NAMALWA (cell line): ENCODE data around the gene CLGN.

Experiments
- DNase-seq: peaks from one replicate; pipeline ENCODE4 v3.0.0-alpha.2; 2015; ENCODE audit warnings: low spot score

The CLGN gene

DNA sequence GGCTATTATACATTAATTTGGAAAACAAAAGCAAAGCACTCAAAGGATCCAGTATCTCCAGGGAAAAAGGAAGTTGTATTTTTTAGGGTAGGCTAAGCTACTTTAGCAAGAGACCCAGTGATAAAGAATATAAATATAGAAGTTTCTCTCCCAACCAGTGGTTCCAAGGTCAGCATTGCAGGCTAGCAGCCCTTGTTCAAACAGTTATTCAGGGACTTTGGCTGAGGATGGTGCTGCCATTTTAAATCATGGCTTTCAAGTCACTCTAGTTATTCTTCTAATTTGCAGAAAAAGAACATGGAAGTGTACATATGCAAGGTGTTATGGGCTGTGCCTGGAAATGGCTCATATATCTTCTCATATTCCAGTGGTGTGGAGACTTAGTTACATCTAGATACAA, 44.7 kb downstream of the CLGN start:
- no peak for DNase-seq

DNA sequence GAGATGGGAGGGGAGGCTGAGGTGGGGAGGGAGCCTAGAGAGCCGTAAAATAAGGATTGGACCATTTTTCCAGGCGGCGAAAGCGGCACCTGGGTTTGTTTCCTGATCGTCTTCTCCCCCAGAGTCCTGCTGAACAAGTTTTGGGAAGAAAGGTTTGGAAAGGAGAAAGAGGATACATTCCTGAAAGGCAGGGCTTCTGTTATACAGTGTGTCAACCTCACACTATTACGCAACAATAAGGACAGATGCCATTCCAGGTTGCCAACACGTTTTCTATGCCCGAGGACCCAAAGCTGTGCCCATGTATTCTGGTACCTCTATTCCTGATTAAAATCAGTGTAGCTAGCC, 53.3 kb downstream of the CLGN start:
- no peak for DNase-seq

DNA sequence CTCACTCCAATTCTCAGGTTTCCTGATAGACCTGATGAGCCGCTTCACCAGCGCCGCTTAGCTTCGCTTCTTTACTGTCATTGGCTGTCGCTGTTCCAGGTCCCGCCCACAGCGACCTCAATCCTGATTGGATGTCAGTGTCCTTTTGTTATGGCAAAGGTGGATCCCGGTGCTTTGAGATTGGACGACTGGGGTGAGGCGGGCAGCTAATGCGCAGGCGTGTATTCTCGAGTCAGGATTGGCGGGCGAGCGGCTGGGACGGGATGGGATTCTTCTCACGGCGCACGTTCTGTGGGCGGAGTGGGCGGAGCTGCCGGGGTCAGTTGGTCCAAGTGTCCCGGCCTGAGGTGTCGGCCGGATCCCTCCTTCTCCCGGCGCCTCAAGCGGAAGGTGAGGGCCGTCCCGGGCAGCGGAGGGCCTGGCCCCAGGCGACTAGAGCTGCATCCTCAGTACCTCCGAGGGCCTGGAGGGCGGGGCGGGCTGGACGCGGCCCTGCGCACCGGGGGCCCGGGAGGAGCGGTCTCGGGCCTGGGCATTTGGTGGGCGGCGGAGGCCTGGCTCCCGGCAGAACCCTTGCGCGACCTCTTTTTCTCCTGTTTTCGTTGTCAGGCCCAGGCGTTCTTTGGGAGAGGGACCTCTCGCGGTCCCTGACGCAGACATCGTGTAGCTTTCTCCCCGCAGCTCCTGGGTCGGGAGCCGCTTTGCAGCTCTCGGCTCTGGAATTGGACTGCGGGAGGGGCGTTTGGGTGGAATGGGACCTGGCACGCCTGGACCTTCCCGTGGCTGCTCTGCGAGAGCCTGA, 53.9 kb downstream of the CLGN start, which contains the start of gene SCOC:
SCOC (plus strand) TSS at position 319 of the 802 bp plus-strand sequence. CDS start 5,525 bp downstream, outside the sequence.
- DNase-seq = peak; percentile 96

DNA sequence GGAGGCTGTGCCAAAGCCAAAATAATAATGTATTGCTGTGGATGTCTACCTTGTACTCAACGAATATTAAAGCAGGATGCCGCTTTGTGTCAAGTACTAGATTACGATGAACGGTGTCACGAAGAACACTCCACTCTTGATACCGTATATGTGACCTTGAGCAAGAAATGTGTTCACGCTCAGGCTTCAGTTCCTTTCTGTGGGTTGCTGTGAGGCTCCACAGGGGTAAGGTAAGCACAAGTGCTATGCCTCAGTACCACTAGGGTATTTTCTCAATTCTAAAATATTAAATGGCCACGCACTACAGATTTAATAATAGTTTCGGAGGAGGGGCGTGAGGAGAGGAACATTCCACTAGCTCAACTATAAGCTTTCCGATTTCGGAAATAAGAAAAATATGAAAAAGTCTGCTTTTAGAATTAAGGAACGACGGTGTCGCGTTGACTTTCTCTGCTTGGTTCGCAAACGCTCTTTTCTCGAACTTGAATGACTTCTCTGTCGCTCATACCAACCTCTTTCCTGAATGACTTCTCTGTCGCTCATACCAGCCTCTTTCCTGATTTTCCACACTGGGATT, 54.6 kb downstream of the CLGN start:
- peak; percentile 62 for DNase-seq

DNA sequence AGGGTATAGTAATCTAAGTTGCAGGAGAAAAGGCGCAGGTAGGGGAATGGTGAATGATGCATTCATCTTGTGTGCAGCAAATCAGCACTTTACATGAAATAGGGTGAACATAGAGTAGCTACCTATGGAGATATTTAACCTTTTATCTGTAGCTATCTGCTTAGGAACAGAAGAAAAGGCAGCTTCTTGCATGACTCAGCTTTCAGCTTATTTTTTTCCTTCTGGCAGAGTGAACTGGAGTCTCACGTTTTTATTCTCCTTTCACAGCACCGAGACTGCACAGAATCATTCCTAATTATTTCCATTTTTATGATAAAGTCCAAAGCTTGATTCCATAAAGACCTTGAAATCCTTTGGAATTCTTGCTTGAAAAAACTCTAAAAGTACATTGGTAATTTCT, 58.8 kb downstream of the CLGN start:
- DNase-seq = no peak

DNA sequence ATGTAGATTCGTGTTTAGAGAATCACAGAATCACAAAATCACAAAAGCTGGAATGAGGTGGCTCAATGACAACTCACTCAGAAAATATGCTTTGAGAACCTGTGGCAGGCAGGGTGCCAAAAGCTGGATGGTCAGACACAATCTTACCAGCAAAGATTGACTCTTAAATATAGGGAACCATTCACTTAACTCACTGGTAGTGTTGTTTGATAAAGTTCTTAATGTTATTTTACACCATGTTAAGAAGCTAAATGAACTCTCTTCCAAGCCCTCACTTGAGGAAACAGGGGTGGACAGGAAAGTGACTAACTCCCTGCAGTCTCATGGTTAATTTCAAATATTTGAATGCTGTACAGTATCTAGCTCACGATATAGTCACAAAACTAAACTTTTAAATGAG, 59.7 kb downstream of the CLGN start:
- DNase-seq = no peak

DNA sequence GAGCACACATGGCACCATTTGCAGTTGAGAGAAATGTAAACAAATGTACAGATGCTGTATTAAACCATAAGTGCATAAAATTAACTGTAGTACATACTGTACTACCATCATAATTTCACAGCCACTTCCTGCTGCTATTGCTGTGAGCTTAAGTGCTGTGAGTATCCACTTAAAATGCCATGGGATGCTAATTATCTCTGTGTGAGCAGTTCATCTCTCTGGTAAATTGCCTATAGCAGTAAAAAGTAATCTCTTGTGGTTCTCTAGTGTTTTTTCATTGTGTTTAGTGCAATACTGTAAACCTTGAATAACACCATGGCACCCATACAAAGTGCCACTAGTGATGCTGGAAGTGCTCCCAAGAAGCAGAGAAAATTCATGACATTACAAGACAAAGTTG, 63.9 kb downstream of the CLGN start:
- no peak for DNase-seq

DNA sequence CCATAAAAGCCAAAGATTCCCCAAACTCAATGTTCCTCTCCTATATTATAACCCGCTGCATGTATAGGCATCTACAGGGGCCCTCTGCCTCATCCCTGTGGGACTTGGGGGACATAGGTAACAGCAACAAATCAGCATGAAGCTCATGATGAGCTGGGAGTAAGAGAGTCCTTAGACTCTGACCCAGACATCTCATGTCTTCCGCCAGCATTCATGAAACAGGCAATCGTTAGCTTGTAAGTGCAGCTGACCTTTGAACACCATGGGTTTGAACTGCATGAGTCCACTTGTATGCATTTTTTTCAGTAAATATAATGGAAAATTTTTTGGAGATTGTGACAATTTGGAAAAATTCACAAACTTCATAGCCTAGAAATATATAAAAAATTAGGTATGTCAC, 64.4 kb downstream of the CLGN start:
- no peak for DNase-seq

DNA sequence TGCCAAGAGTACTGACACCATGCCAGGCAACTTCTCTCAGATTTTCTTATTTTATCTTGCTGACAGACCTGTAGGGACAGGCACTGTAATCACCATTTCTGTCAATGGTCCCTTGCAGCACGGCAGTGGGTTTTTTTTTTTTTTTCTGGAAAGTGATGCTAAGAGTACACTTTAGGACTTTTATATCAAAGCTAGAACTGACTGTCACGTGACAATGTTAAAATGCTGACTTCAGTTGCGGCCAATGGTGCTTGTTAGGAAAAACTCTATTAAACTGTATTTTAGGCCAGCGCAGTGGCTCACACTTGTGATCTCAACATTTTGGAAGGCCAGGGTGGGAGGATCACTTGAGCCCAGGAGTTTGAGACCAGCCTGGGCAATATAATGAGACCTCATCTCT, 66.3 kb downstream of the CLGN start:
- no peak for DNase-seq

DNA sequence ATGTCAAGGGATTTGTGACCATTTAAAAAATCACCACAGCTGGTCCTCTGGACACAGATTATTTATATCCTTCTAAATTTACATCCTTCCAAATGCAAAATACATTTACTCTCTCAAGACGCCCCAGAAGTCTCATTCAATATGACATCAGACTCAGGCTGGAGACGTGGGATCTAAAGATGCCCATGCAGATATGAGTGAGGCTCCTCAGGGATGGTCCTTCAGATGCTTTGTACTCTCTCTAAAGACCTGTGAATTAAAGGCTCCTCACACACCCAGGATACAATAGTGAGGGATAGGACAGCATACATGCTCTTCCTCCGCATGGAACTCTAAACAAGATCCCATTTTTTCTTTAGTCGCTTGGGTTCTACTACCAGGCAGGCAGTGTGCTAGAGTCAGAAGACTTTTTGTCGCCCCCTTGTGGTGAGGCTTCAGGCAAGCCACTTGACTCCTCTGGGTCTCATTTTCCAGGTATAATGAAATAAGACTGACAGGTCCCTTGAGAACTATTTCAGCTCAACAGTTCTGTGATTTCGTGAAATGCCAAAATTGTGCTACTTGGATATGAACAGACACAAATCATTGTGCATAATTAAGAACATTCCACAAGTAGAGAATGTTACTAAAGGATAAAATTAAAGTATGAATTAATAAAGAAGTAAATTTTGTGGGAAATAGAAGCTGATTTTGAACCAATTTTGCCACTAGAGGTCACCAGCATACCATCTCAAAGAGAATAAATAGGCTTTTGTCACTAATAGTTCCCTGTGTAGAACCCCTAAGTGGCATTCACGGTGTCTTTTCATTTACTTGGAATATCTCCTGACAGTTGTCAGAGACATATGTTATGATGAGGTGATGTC, 67.7 kb downstream of the CLGN start:
- peak; percentile 91 for DNase-seq

DNA sequence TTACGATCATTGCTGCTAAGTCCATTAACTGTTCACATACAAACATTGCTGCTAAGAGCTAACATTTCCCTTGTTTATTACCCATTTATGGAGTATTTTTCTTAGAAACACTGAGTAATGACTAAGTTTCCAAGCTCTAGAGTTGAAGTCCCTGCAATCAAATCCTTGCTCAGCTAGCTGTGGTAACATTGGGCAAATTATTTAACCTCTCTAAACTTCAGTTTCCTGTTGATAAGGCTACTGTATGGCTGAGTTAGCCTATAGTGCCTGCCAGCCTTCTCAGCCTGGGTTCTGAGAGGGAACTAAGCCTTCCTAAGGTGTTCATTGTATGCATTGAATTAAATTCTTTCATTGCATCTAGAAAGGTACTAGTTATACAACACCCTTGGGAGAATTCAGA, 69.2 kb downstream of the CLGN start:
- DNase-seq = no peak

DNA sequence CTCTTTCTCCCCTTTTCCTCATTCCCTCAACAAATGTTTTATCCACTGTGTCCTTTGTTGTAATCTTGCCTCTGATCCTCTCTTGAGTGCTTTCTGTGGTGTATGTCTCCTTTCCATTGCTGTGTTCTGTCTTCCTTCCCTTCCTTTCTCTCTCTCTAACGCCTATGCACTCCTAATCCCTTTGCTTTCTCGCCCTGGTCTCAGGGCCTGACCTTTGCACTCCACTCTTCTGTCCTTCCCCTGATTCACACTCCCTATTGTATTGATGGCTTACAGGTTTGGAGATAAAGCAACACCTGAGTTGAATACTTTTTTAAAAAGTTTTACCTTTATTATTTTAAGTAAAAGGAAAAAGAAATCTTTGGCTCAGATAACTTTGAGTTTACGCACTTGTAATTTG, 69.6 kb downstream of the CLGN start:
- no peak for DNase-seq

DNA sequence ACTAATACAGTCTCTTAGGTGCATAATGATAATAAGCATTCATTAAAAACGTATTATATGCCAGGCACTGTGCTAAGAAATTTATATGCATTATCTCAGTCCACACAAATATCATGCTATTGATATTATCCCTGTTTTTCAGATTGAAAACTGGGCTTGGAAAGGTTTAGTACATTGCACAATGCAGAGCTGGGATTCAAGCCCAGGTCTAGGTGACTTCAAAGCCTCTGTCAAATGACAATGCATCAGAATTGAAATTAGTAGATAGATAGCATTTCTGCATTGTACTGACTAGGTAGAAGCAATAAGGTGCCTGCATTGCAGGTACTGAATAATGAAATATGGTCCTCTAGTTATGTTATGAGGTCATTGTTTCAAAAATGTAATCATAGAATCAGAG, 72.2 kb downstream of the CLGN start:
- no peak for DNase-seq

DNA sequence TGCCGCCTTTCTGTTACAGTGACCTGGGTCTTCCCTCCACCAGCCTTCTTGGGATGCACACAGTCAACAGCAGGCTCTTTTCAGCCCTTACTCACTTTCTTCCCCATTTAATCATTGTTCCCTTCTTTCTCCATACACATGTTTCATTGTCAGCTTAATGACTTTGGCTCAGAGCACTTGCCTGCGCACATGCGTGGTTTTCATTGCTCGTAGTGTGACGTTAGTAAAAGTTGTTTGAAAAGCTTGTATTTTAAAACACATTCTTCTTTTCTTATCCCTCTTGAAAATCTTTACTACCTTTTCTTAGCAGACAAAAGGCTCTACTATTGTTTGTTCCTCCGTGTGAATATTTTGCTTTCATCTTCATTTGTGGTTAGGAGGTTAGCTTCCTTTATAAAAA, 73.7 kb downstream of the CLGN start:
- no peak for DNase-seq

DNA sequence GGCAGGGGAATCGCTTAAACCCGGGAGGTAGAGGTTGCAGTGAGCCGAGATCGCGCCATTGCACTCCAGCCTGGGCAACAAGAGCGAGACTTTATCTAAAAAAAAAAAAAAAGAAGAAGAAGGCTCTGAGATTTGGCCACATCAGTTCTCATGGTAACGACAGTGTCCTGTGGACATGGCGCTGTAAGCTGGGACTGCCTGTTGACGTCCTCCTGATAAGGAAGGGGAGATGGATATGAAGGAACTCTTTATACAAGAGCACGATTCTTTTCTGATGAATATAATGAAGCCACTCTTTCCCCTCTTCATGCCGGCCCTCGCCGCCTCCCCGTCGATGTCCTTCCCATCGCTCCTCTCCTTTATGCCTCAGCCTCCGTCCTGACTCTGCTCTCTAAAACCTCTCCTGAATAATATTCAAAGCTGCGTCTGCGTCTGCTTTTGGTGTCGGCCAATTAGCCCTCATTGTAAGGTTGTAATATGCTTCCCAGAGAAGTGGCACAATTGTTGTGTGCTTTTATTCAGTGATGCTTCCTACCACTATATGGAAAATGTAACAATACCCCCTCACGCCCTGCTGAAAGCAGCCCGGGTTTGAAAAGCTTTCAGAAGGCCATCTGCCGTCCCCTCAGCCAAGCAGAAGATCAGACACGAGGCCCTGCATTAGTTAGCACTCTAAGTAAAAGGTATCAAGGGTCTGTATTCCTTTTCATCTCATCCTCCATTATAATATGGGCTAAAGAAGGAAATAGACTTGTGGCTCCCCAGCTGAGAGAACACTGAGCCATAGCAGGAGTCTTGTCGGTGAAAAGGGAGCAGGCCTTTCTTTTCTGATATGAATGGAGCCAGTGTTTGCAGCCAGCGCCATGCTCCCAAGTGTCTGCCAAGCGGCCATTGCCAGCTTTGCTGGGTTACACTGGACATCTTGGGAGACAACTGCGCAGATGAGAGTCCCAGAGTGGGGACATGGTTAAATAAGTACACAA, 76.1 kb downstream of the CLGN start:
- DNase-seq = no peak

DNA sequence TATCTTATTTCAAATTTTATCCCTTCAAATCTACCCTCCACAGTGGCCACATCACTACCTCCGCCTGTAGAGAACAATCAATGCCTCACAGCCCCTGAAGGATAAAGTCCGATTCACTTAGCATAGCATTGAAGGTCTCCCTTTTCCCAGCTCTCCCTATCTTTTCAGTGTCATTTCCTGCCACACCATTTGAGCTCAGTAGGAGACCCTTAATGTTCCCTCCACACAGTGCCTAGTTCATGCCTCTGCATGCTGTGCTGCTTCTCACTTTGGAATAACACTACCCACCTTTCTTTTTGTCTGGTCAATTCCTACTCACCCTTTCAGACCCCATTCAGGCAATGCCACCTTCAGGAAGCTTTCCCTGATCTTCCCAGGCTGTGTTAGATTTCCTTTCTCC, 77.6 kb downstream of the CLGN start:
- DNase-seq = no peak

DNA sequence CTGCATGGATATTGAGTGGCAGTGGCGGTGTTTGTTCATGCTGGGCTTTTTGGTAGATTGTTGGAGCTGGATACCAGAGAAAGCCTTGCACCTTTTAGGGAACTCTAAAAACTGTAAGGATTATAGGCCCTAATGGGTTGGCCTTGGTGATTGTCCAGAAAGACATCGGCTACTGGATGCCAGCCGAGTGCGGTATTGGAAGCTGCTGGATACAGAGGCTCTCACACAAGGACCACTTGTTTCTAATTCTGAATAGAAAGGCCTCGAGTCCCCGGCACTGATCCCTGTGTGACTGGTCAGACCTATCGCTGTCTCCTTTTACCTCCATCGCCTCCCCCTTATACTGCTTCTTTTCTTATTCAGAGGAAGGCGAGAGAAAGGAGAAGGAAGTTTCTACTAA, 81.3 kb downstream of the CLGN start:
- no peak for DNase-seq

DNA sequence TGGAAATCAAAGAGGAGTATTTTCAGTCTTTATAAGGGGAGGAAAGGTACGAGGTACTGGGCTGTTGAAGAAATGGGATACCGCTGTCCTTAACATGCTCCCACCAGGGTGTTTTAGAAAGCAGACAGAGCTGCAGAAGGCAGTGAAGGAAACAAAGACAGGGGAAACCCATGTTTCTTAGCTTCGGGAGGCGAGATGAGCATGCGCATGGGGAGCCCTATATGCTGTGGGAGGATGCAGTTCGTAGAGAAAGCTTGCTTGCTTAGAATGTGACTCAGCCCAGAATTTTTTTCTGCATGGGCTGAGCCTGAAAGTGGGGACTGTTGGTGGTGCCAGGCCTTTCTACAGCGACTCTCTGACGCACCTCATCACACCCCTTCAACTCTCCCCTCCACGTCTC, 82.8 kb downstream of the CLGN start:
- no peak for DNase-seq

DNA sequence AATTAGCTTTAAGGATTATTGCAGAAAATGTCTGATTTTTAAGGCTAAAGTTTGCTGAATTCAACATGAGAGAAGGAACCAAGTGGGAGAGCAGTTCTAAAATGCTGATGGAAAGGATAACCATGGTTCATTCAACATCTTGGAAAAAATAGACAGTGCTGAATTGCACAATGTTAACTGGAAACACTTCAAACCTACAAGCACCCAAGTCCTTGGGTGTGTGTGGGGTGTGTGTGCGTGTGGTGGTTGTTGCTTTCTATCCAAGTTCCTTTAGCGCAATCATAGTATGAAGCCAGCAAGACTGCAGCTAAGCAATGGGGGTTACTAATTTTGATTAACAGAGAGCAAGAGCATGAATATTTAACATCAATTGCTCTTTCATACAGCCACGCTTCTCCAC, 83.3 kb downstream of the CLGN start:
- DNase-seq = no peak

DNA sequence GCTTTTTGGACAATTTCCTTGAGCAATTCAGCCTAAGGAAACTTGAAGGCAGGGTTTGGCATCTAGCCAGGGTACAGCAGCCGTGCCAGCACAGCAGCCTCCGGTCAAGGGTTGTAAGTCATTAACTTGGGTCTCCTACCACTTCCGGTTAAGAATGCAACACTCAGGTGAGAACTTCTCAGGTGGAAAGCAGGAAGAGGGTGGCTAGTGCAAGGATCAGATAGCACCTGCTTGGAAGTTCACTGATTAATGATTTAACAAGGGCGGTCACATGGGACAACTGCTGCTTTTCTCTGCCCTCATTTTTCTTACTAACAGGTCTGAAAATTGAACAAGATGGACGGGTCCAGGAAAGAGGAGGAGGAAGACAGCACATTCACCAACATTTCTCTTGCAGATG, 84.1 kb downstream of the CLGN start:
- no peak for DNase-seq

DNA sequence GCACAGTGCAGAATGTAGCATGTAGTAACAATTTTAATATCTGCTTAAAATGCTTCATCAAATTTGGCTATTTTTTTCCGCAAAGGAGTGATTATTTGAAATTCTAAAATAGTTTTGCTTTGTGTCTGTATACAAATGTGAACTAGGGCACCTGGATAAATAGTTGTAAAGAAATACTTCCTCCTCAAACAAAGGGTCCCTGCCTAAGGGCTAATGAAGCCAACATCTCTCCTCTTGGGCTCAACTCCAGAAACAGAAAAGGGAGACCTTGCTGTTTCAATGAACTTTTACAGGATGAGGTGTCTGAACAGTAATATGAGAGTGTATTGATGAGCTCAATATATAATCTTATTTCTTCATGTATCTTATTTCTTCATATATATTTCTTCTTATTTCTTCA, 84.8 kb downstream of the CLGN start:
- DNase-seq = no peak
